Astrocyte (in vitro differentiated cells and primary cell): Measurements from ENCODE around the gene ABTB2.

Experiments used
- CTCF ChIP-seq: IDR thresholded peaks from 2 replicates; pipeline ENCODE4 v1.5.1; 2011; ENCODE audit warnings: low read depth, mild to moderate bottlenecking, inconsistent platforms, low read length, moderate library complexity; ENCODE audit not compliant: insufficient read depth
- EZH2 ChIP-seq: IDR thresholded peaks from 2 replicates; pipeline ENCODE4 v1.6.1; 2012; ENCODE audit warnings: mild to moderate bottlenecking, low read length, inconsistent platforms; ENCODE audit not compliant: insufficient read depth

DNA sequence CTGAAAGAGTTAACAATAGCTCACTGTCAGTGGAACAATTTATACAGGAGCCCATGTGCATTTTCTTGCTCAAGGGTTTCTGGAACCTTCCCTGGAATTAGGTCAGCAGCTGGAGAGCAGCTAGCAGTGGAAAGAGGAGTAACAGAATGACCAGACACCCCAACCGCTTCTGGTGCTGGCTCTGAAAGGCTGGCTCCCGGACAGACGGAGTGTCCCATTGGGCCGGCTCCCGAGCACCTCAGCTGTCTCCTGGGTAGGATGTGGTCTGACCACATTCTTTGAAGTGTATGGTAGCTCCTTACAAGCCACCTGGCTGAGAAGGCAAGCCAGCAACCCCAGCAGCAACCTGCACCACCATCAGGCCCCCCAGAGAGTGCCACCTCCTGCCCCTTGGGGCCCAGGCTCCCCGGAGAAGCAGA, 44.7 kb downstream of the ABTB2 start:
- TF ChIP-seq EZH2 (no peak), CTCF (no peak)
